HepG2 (cell line): Measurements from ENCODE around the gene COPB2. TPM values are rescaled to one million over a fixed set of nuclear protein-coding genes. Genes with fewer than 3 reads are reported as not detected.
A peak's percentile ranks its signal among the peaks of the same experiment; 100 is the strongest.

Experiments used
- ATF7-NPFF ChIP-seq: sonication (generic); formaldehyde crosslinking; IDR thresholded peaks from 2 replicates; pipeline ENCODE4 v1.8.1; 2023; ENCODE audit warnings: mild to moderate bottlenecking, low read depth, missing genetic modification reagents, moderate library complexity
- CHD4 ChIP-seq: fragments of 200-600 bp; sonication (generic); IDR thresholded peaks from 2 replicates; pipeline ENCODE4 v1.7.0; 2017; ENCODE audit warnings: mild to moderate bottlenecking, low read length, borderline replicate concordance
- CREM ChIP-seq, 2 experiments: sonication (generic) in 1 of 2; formaldehyde crosslinking in 1 of 2; IDR thresholded peaks; 2 replicates each; pipeline versions ENCODE4 v1.4.0 to v1.6.1; 2016 to 2020; ENCODE audit warnings: antibody characterized with exemption in 1 of 2, mild to moderate bottlenecking in 1 of 2, missing genetic modification reagents in 1 of 2
- ELF4 ChIP-seq: sonication (generic); formaldehyde crosslinking; IDR thresholded peaks from 2 replicates; pipeline ENCODE4 v1.5.0; 2020; ENCODE audit warnings: missing genetic modification reagents, mild to moderate bottlenecking, moderate library complexity, borderline replicate concordance
- GPN1 ChIP-seq: sonication (generic); formaldehyde crosslinking; IDR thresholded peaks from 2 replicates; pipeline ENCODE4 v1.5.1; 2020; ENCODE audit warnings: missing genetic modification reagents, borderline replicate concordance
- KAT2B ChIP-seq: fragments of 150-350 bp; IDR thresholded peaks from 2 replicates; pipeline ENCODE4 v1.6.1; 2014; ENCODE audit warnings: low read depth, low read length, borderline replicate concordance
- KLF6 ChIP-seq: IDR thresholded peaks from 2 replicates; pipeline ENCODE4 v1.8.0; 2016; ENCODE audit warnings: missing biosample characterization, missing genetic modification reagents
- MIER3 ChIP-seq: IDR thresholded peaks from 2 replicates; pipeline ENCODE4 v1.6.1; 2016; ENCODE audit warnings: missing compliant biosample characterization, borderline replicate concordance
- RAD21 ChIP-seq: fragments of 450-650 bp; formaldehyde crosslinking; IDR thresholded peaks from 2 replicates; pipeline ENCODE4 v1.5.0; 2020; ENCODE audit warnings: mild to moderate bottlenecking
- SCMH1 ChIP-seq: sonication (generic); formaldehyde crosslinking; IDR thresholded peaks from 2 replicates; pipeline ENCODE4 v1.9.0; 2021; ENCODE audit warnings: missing genetic modification reagents, mild to moderate bottlenecking, borderline replicate concordance
- TEAD3 ChIP-seq: optimal IDR thresholded peaks from 2 replicates; pipeline ENCODE3; 2016; ENCODE audit warnings: borderline replicate concordance
- ZNF180 ChIP-seq: sonication (generic); formaldehyde crosslinking; IDR thresholded peaks from 2 replicates; pipeline ENCODE4 v1.4.0; 2020; ENCODE audit warnings: low read depth, missing genetic modification reagents, borderline replicate concordance
- ZNF20 ChIP-seq: sonication (generic); formaldehyde crosslinking; IDR thresholded peaks from 2 replicates; pipeline ENCODE4 v1.4.0; 2020; ENCODE audit warnings: mild to moderate bottlenecking, moderate library complexity, missing genetic modification reagents
- ZNF329 ChIP-seq: sonication (generic); formaldehyde crosslinking; IDR thresholded peaks from 2 replicates; pipeline ENCODE4 v1.9.0; 2021; ENCODE audit warnings: low read depth, mild to moderate bottlenecking, missing genetic modification reagents
- ZNF766 ChIP-seq: sonication (generic); formaldehyde crosslinking; IDR thresholded peaks from 2 replicates; pipeline ENCODE4 v1.5.0; 2020; ENCODE audit warnings: missing genetic modification reagents, borderline replicate concordance
- ZNF777 ChIP-seq: sonication (generic); formaldehyde crosslinking; IDR thresholded peaks from 2 replicates; pipeline ENCODE4 v1.4.0; 2020; ENCODE audit warnings: missing genetic modification reagents
- polyA plus RNA-seq, 8 experiments: library from polyadenylated mRNA; depleted of rRNA in 3 of 8; stranded (reverse) in 7 of 8; unstranded in 1 of 8; fragments of >200 nt; fragmentation: Illumina TruSeq in 4 of 8; extraction: Trizol in 4 of 8; gene quantifications; 2 replicates each; pipeline versions ENCODE4 v1.2.1 to v1.2.3, GENCODE V29; 2011 to 2016; ENCODE audit warnings: low read depth in 4 of 8, missing spikeins in 1 of 8, mixed read lengths in 1 of 8; ENCODE audit not compliant: insufficient read depth in 1 of 8
- total RNA-seq, 5 experiments: library from RNA; depleted of rRNA; stranded (reverse); fragments of >200 nt; fragmentation: Illumina TruSeq; extraction: Trizol; gene quantifications; 2 replicates each; pipeline ENCODE4 v1.2.3, GENCODE V29; 2016; ENCODE audit warnings: low read depth in 1 of 5
- TF ChIP-seq, protein P1 (sequence below): IDR thresholded peaks from 2 replicates; pipeline ENCODE4 v1.6.1; 2012; ENCODE audit warnings: low read length, improper control_type of control experiment
- TF ChIP-seq, protein P2 (sequence below): sonication (generic); formaldehyde crosslinking; IDR thresholded peaks from 2 replicates; pipeline ENCODE4 v1.5.0; 2020; ENCODE audit warnings: missing genetic modification reagents
- TF ChIP-seq, protein P3 (sequence below): fragments of 450-650 bp; IDR thresholded peaks from 2 replicates; pipeline ENCODE4 v1.6.1; 2016
- TF ChIP-seq, protein P4 (sequence below): sonication (generic); formaldehyde crosslinking; conservative IDR thresholded peaks from 2 replicates; pipeline ENCODE4 v1.8.1; 2023; ENCODE audit warnings: missing genetic modification reagents
- TF ChIP-seq, protein P5 (sequence below): sonication (generic); formaldehyde crosslinking; IDR thresholded peaks from 2 replicates; pipeline ENCODE4 v1.5.1; 2020; ENCODE audit warnings: missing genetic modification reagents, mild to moderate bottlenecking, borderline replicate concordance

The COPB2 gene
- total and polyA plus RNA-seq, 2 of the 13 experiments (the other 11 are each of a cell fraction or from before 2014, with no cell fraction given), result 83.3 to 217 TPM

- TF ChIP-seq, protein P1, sequence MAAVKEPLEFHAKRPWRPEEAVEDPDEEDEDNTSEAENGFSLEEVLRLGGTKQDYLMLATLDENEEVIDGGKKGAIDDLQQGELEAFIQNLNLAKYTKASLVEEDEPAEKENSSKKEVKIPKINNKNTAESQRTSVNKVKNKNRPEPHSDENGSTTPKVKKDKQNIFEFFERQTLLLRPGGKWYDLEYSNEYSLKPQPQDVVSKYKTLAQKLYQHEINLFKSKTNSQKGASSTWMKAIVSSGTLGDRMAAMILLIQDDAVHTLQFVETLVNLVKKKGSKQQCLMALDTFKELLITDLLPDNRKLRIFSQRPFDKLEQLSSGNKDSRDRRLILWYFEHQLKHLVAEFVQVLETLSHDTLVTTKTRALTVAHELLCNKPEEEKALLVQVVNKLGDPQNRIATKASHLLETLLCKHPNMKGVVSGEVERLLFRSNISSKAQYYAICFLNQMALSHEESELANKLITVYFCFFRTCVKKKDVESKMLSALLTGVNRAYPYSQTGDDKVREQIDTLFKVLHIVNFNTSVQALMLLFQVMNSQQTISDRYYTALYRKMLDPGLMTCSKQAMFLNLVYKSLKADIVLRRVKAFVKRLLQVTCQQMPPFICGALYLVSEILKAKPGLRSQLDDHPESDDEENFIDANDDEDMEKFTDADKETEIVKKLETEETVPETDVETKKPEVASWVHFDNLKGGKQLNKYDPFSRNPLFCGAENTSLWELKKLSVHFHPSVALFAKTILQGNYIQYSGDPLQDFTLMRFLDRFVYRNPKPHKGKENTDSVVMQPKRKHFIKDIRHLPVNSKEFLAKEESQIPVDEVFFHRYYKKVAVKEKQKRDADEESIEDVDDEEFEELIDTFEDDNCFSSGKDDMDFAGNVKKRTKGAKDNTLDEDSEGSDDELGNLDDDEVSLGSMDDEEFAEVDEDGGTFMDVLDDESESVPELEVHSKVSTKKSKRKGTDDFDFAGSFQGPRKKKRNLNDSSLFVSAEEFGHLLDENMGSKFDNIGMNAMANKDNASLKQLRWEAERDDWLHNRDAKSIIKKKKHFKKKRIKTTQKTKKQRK, result no peak
- peak; percentile 25; the same call in 1 of the 2 replicates for TF ChIP-seq ZNF180 (CRISPR knock-in tag)
- TF ChIP-seq, protein P2, sequence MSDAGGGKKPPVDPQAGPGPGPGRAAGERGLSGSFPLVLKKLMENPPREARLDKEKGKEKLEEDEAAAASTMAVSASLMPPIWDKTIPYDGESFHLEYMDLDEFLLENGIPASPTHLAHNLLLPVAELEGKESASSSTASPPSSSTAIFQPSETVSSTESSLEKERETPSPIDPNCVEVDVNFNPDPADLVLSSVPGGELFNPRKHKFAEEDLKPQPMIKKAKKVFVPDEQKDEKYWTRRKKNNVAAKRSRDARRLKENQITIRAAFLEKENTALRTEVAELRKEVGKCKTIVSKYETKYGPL (CRISPR knock-in tag), result no peak
- peak; percentile 34; the same call in 1 of the 2 replicates for TF ChIP-seq MIER3 (CRISPR knock-in tag)
- TF ChIP-seq ELF4 (CRISPR knock-in tag), result no peak; the same call in 1 of the 2 replicates
- 0 out of 2 replicates have a peak, but pooled peaks have one; percentile 1 for TF ChIP-seq ZNF329 (CRISPR knock-in tag)
- no peak for TF ChIP-seq RAD21 (CRISPR knock-in tag)
- TF ChIP-seq, protein P3, sequence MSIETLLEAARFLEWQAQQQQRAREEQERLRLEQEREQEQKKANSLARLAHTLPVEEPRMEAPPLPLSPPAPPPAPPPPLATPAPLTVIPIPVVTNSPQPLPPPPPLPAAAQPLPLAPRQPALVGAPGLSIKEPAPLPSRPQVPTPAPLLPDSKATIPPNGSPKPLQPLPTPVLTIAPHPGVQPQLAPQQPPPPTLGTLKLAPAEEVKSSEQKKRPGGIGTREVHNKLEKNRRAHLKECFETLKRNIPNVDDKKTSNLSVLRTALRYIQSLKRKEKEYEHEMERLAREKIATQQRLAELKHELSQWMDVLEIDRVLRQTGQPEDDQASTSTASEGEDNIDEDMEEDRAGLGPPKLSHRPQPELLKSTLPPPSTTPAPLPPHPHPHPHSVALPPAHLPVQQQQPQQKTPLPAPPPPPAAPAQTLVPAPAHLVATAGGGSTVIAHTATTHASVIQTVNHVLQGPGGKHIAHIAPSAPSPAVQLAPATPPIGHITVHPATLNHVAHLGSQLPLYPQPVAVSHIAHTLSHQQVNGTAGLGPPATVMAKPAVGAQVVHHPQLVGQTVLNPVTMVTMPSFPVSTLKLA, result no peak
- TF ChIP-seq CHD4, result no peak
- no peak for TF ChIP-seq ZNF766 (CRISPR knock-in tag)
- TF ChIP-seq KLF6 (CRISPR knock-in tag), result peak; percentile 79
- peak; percentile 52 for TF ChIP-seq KAT2B
- TF ChIP-seq CREM (IDR thresholded peaks at IDR 0.05), result peak; percentile 86
- no peak for TF ChIP-seq CREM (CRISPR knock-in tag; IDR thresholded peaks at IDR 0.05)
- TF ChIP-seq TEAD3 (CRISPR knock-in tag), result peak; percentile 26
- TF ChIP-seq, protein P4, sequence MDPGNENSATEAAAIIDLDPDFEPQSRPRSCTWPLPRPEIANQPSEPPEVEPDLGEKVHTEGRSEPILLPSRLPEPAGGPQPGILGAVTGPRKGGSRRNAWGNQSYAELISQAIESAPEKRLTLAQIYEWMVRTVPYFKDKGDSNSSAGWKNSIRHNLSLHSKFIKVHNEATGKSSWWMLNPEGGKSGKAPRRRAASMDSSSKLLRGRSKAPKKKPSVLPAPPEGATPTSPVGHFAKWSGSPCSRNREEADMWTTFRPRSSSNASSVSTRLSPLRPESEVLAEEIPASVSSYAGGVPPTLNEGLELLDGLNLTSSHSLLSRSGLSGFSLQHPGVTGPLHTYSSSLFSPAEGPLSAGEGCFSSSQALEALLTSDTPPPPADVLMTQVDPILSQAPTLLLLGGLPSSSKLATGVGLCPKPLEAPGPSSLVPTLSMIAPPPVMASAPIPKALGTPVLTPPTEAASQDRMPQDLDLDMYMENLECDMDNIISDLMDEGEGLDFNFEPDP (CRISPR knock-in tag), result no peak
- no peak for TF ChIP-seq SCMH1 (CRISPR knock-in tag)
- TF ChIP-seq, protein P5, sequence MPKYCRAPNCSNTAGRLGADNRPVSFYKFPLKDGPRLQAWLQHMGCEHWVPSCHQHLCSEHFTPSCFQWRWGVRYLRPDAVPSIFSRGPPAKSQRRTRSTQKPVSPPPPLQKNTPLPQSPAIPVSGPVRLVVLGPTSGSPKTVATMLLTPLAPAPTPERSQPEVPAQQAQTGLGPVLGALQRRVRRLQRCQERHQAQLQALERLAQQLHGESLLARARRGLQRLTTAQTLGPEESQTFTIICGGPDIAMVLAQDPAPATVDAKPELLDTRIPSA (CRISPR knock-in tag), result no peak
- TF ChIP-seq GPN1 (CRISPR knock-in tag), result no peak
- no peak for TF ChIP-seq ZNF20 (CRISPR knock-in tag)
- TF ChIP-seq ZNF777, result 0 out of 2 replicates have a peak, but pooled peaks have one; percentile 42
- TF ChIP-seq ATF7-NPFF (CRISPR knock-in tag), result peak; percentile 76; the same call in 1 of the 2 replicates
Measured at GRCh38 chr3:139389552-139390368, at the start of gene COPB2 (continued).
